ENCODE measurements around the gene NSMCE1. TPM values are rescaled to one million over a fixed set of nuclear protein-coding genes. Genes with fewer than 3 reads are reported as not detected.

The NSMCE1 gene
- total RNA-seq, 2 donors from 2014 or later = 119 to 165 TPM

- ATAC-seq (replicated peaks in 1 of 2) (no peak), DNase-seq (no peak)
- Mint-ChIP-seq H3K27me3 (ENCODE audit: low read depth) (no peaks in the 10 kb centered on the region), H3K27ac (no peak overlapping the region), H3K36me3 (ENCODE audit: insufficient read depth in 2 of 2) (peaks cover 21 to 22% of the 10 kb centered on the region in 2 donors), H3K4me1 (ENCODE audit: low read depth) (peaks cover 34% of the 10 kb centered on the region), H3K9me3 (peaks cover 4 to 7% of the 10 kb centered on the region in 2 donors), H3K4me3 (no peak overlapping the region)
Observed at GRCh38 chr16:27310576-27311447, 42.2 kb upstream of the NSMCE1 start.

GRCh38 chr16:27308792-27309191 is 40.2 kb upstream of the NSMCE1 start:
- H3K36me3 Mint-ChIP-seq (ENCODE audit: insufficient read depth in 2 of 2) = peaks cover 8 to 9% of the 10 kb centered on the region in 2 donors
- ATAC-seq (replicated peaks in 1 of 2) (no peak), DNase-seq (no peak)
- H3K27me3 Mint-ChIP-seq (ENCODE audit: low read depth) = no peaks in the 10 kb centered on the region
- H3K4me1 Mint-ChIP-seq (ENCODE audit: low read depth) = peaks cover 39% of the 10 kb centered on the region
- peaks cover 6 to 8% of the 10 kb centered on the region in 2 donors for H3K9me3 Mint-ChIP-seq
- H3K4me3 Mint-ChIP-seq = no peak overlapping the region
- H3K27ac Mint-ChIP-seq = no peak overlapping the region

- no peak overlapping the region for H3K27ac Mint-ChIP-seq
- peaks cover 22% of the 10 kb centered on the region for H3K4me1 Mint-ChIP-seq (ENCODE audit: low read depth)
- DNase-seq = no peak
Observed at GRCh38 chr16:27305839-27306442, 37.4 kb upstream of the NSMCE1 start.

GRCh38 chr16:27304881-27305745 is 36.5 kb upstream of the NSMCE1 start:
- ATAC-seq (replicated peaks in 1 of 2) (no peak), DNase-seq (no peak)
- no peaks in the 10 kb centered on the region for H3K27me3 Mint-ChIP-seq (ENCODE audit: low read depth)
- peaks cover 24% of the 10 kb centered on the region for H3K4me1 Mint-ChIP-seq (ENCODE audit: low read depth)
- H3K27ac Mint-ChIP-seq = no peak overlapping the region
- peaks cover 6 to 8% of the 10 kb centered on the region in 2 donors for H3K9me3 Mint-ChIP-seq
- peaks cover 8 to 9% of the 10 kb centered on the region in 2 donors for H3K36me3 Mint-ChIP-seq (ENCODE audit: insufficient read depth in 2 of 2)
- H3K4me3 Mint-ChIP-seq = no peak overlapping the region

More at GRCh38 chr16:27305839-27306442, 37.4 kb upstream of the NSMCE1 start:
- Mint-ChIP-seq H3K27me3 (ENCODE audit: low read depth) (no peaks in the 10 kb centered on the region), H3K36me3 (ENCODE audit: insufficient read depth in 2 of 2) (peaks cover 8 to 9% of the 10 kb centered on the region in 2 donors), H3K9me3 (peaks cover 6 to 8% of the 10 kb centered on the region in 2 donors), H3K4me3 (no peak overlapping the region)
- no peak for ATAC-seq (replicated peaks in 1 of 2)

GRCh38 chr16:27304102-27304501 is 35.5 kb upstream of the NSMCE1 start:
- ATAC-seq (replicated peaks in 1 of 2) = no peak
- Mint-ChIP-seq H3K36me3 (ENCODE audit: insufficient read depth in 2 of 2) (peaks cover 8 to 10% of the 10 kb centered on the region in 2 donors), H3K27me3 (ENCODE audit: low read depth) (no peaks in the 10 kb centered on the region), H3K9me3 (peaks cover 6 to 8% of the 10 kb centered on the region in 2 donors), H3K27ac (no peak overlapping the region), H3K4me3 (no peak overlapping the region), H3K4me1 (ENCODE audit: low read depth) (peaks cover 31% of the 10 kb centered on the region)
- DNase-seq = no peak

GRCh38 chr16:27303256-27304100 is 34.9 kb upstream of the NSMCE1 start:
- Mint-ChIP-seq H3K9me3 (peaks cover 7 to 8% of the 10 kb centered on the region in 2 donors), H3K36me3 (ENCODE audit: insufficient read depth in 2 of 2) (peaks cover 8 to 10% of the 10 kb centered on the region in 2 donors), H3K27ac (no peak overlapping the region), H3K27me3 (ENCODE audit: low read depth) (no peaks in the 10 kb centered on the region), H3K4me1 (ENCODE audit: low read depth) (peaks cover 31% of the 10 kb centered on the region), H3K4me3 (no peak overlapping the region)
- DNase-seq = no peak
- ATAC-seq (replicated peaks in 1 of 2) = peak in 1 of 2 donors; percentile 33

GRCh38 chr16:27302126-27302525 is 33.6 kb upstream of the NSMCE1 start:
- H3K27ac Mint-ChIP-seq = no peak overlapping the region
- H3K27me3 Mint-ChIP-seq (ENCODE audit: low read depth) = no peaks in the 10 kb centered on the region
- peaks cover 37% of the 10 kb centered on the region for H3K4me1 Mint-ChIP-seq (ENCODE audit: low read depth)
- peaks cover 8% of the 10 kb centered on the region in 2 donors for H3K9me3 Mint-ChIP-seq
- DNase-seq (no peak), ATAC-seq (replicated peaks in 1 of 2) (no peak)
- peaks cover 8 to 10% of the 10 kb centered on the region in 2 donors for H3K36me3 Mint-ChIP-seq (ENCODE audit: insufficient read depth in 2 of 2)
- H3K4me3 Mint-ChIP-seq = no peak overlapping the region

GRCh38 chr16:27301236-27301861 is 32.8 kb upstream of the NSMCE1 start:
- Mint-ChIP-seq H3K27ac (no peak overlapping the region), H3K4me3 (no peak overlapping the region), H3K4me1 (ENCODE audit: low read depth) (peaks cover 45% of the 10 kb centered on the region), H3K27me3 (ENCODE audit: low read depth) (no peaks in the 10 kb centered on the region), H3K9me3 (peaks cover 6 to 8% of the 10 kb centered on the region in 2 donors), H3K36me3 (ENCODE audit: insufficient read depth in 2 of 2) (peaks cover 6 to 7% of the 10 kb centered on the region in 2 donors)
- no peak for DNase-seq
- ATAC-seq (replicated peaks in 1 of 2) = no peak

GRCh38 chr16:27298132-27298531 is 29.6 kb upstream of the NSMCE1 start:
- H3K4me3 Mint-ChIP-seq = no peak overlapping the region
- no peak for ATAC-seq (replicated peaks in 1 of 2)
- H3K27me3 Mint-ChIP-seq (ENCODE audit: low read depth) = no peaks in the 10 kb centered on the region
- peaks cover 0 to 1% of the 10 kb centered on the region in 2 donors for H3K36me3 Mint-ChIP-seq (ENCODE audit: insufficient read depth in 2 of 2)
- H3K9me3 Mint-ChIP-seq = peaks cover 0 to 1% of the 10 kb centered on the region in 2 donors
- peaks cover 38% of the 10 kb centered on the region for H3K4me1 Mint-ChIP-seq (ENCODE audit: low read depth)
- DNase-seq = no peak
- H3K27ac Mint-ChIP-seq = no peak overlapping the region

GRCh38 chr16:27293343-27293742 is 24.8 kb upstream of the NSMCE1 start:
- ATAC-seq (replicated peaks in 1 of 2) = no peak
- Mint-ChIP-seq H3K4me1 (ENCODE audit: low read depth) (peaks cover 68% of the 10 kb centered on the region), H3K27me3 (ENCODE audit: low read depth) (no peaks in the 10 kb centered on the region), H3K9me3 (no peaks in the 10 kb centered on the region), H3K36me3 (ENCODE audit: insufficient read depth in 2 of 2) (no peaks in the 10 kb centered on the region), H3K27ac (no peak overlapping the region), H3K4me3 (no peak overlapping the region)
- DNase-seq = no peak

GRCh38 chr16:27291722-27292240 is 23.2 kb upstream of the NSMCE1 start:
- DNase-seq (no peak), ATAC-seq (replicated peaks in 1 of 2) (no peak)
- H3K9me3 Mint-ChIP-seq = no peaks in the 10 kb centered on the region
- peaks cover 70% of the 10 kb centered on the region for H3K4me1 Mint-ChIP-seq (ENCODE audit: low read depth)
- no peaks in the 10 kb centered on the region for H3K27me3 Mint-ChIP-seq (ENCODE audit: low read depth)
- H3K4me3 Mint-ChIP-seq = no peak overlapping the region
- no peak overlapping the region for H3K27ac Mint-ChIP-seq
- H3K36me3 Mint-ChIP-seq (ENCODE audit: insufficient read depth in 2 of 2) = peaks cover 5 to 8% of the 10 kb centered on the region in 2 donors

Data from activated T-cell treated with anti-CD3 and anti-CD28 coated beads, Interleukin-2, amount 50 U/mL, for 72 hours (primary cell).